Measurements from ENCODE around the gene GTPBP4. TPM values are rescaled to one million over a fixed set of nuclear protein-coding genes. Genes with fewer than 3 reads are reported as not detected.

GTPBP4 gene
- total and polyA plus RNA-seq, 2 of the 8 experiments (the other 6 are each of a cell fraction or from before 2014, with no cell fraction given) = 16.9 to 98.1 TPM

GRCh38 chr10:1040133-1040532 is 51.9 kb downstream of the GTPBP4 start:
- H3K4me2 ChIP-seq (ENCODE audit: insufficient read depth in 1 of 2, low read depth in 2 of 2, low read length in 2 of 2) = no peak overlapping the region
- H2AK5ac ChIP-seq (ENCODE audit: low read depth, low read length) = no peak overlapping the region
- peaks cover 4 to 22% of the 10 kb centered on the region in 2 experiments for H3K79me2 ChIP-seq (ENCODE audit: control insufficient read depth in 1 of 2, insufficient read depth in 2 of 2, low read length in 2 of 2)
- no peak overlapping the region for H4K91ac ChIP-seq (replicated peaks; ENCODE audit: insufficient read length, low read length)
- H3K4ac ChIP-seq (replicated peaks; ENCODE audit: insufficient read length, low read depth, low read length) = no peak overlapping the region
- no peak overlapping the region for H3K9ac ChIP-seq (replicated peaks in 1 of 4; ENCODE audit: extremely low read depth in 1 of 4, low read depth in 3 of 4, low read length in 3 of 4)
- H2BK5ac ChIP-seq (ENCODE audit: low read depth, low read length) = no peak overlapping the region
- H3K4me1 ChIP-seq (replicated peaks in 1 of 4; ENCODE audit: control insufficient read depth in 3 of 4, insufficient read depth in 4 of 4, low read length in 3 of 4) = no peaks in the 10 kb centered on the region; a peak in 1 of 7 replicates
- no peak overlapping the region for H3K56ac ChIP-seq (replicated peaks; ENCODE audit: insufficient read length, low read depth, low read length)
- no peaks in the 10 kb centered on the region for H3K27me3 ChIP-seq (replicated peaks in 1 of 4; ENCODE audit: control insufficient read depth in 3 of 4, extremely low read depth in 1 of 4, insufficient read depth in 3 of 4, low read length in 3 of 4)
- no peak overlapping the region for H4K5ac ChIP-seq (ENCODE audit: insufficient read length, low read depth, low read length)
- H3K18ac ChIP-seq (ENCODE audit: extremely low read depth, low read length) = no peak overlapping the region
- no peak overlapping the region for H3K14ac ChIP-seq (ENCODE audit: insufficient read length)
- no peak overlapping the region for H2BK15ac ChIP-seq (ENCODE audit: low read length)
- no peak overlapping the region for H2BK12ac ChIP-seq (ENCODE audit: low read depth, low read length)
- peaks cover 4 to 20% of the 10 kb centered on the region in 2 experiments for H4K20me1 ChIP-seq (replicated peaks in 1 of 2; ENCODE audit: control insufficient read depth in 1 of 2, insufficient read depth in 2 of 2, low read length in 2 of 2)
- H4K8ac ChIP-seq (ENCODE audit: extremely low read depth, insufficient read depth, low read length) = no peak overlapping the region
- peaks cover 3 to 51% (median 31%) of the 10 kb centered on the region in 4 experiments; a peak in 7 of 8 replicates for H3K36me3 ChIP-seq (ENCODE audit: control insufficient read depth in 2 of 4, insufficient read depth in 4 of 4, low read length in 3 of 4)
- H3K23me2 ChIP-seq (ENCODE audit: low read depth, low read length) = no peaks in the 10 kb centered on the region
- FAIRE-seq = no peak
- ChIA-PET POLR2A (ENCODE audit: partially characterized antibody) (no interaction called here), CTCF (ENCODE audit: partially characterized antibody) (no interaction called here)
- no peak overlapping the region for H2AFZ ChIP-seq (ENCODE audit: low read length)
- no peak overlapping the region for H2BK120ac ChIP-seq (replicated peaks; ENCODE audit: low read depth, low read length)
- no peak for DNase-seq (ENCODE audit: low read depth in 1 of 2, low spot score in 2 of 2)
- H3K4me3 ChIP-seq (ENCODE audit: extremely low read depth in 1 of 4, insufficient read depth in 2 of 4, low read depth in 3 of 4, low read length in 4 of 4) = no peak overlapping the region
- H3K23ac ChIP-seq (ENCODE audit: insufficient read length) = no peak overlapping the region
- WGBS, 2 experiments (ENCODE audit: extremely low coverage in 1 of 2, insufficient coverage in 1 of 2, insufficient read length in 1 of 2, insufficient replicate concordance in 2 of 2, low coverage in 1 of 2, low lambda C conversion rate in 2 of 2, missing lambda C conversion rate in 1 of 2) = 89% methylated on average over 3 of the region's 3 CpGs; no CpG with 5 or more reads in 1 of the 2 experiments
- H2BK20ac ChIP-seq (ENCODE audit: low read length) = no peak overlapping the region
- no peak overlapping the region for H3K27ac ChIP-seq (ENCODE audit: low read depth, low read length)
- peaks cover 7% of the 10 kb centered on the region; the same call in 1 of the 2 replicates for H3K79me1 ChIP-seq (ENCODE audit: low read depth, low read length)
- H3K9me3 ChIP-seq (ENCODE audit: insufficient read depth in 2 of 2, low read depth in 1 of 2, low read length in 1 of 2) = no peaks in the 10 kb centered on the region
- TF ChIP-seq CTBP2 (IDR thresholded peaks at IDR 0.05; ENCODE audit: borderline replicate concordance, insufficient read depth, insufficient read length, low read length) (no peak), SIX5 (IDR thresholded peaks at IDR 0.05; ENCODE audit: low read depth, low read length) (no peak), ASH2L (IDR thresholded peaks at IDR 0.05; ENCODE audit: low read length) (no peak), BRCA1 (IDR thresholded peaks at IDR 0.05; ENCODE audit: low read depth, low read length) (no peak), CBX8 (IDR thresholded peaks at IDR 0.05; ENCODE audit: borderline replicate concordance, low read depth, low read length) (no peak), RAD21 (IDR thresholded peaks at IDR 0.05 in 1 of 2, conservative IDR thresholded peaks at IDR 0.05 in 1 of 2; ENCODE audit: low read depth in 2 of 2, low read length in 2 of 2) (no peak), ATF2 (IDR thresholded peaks at IDR 0.05; ENCODE audit: low read length) (no peak)

All from H1 (cell line).